Left cardiac atrium (tissue), 4 donors: ENCODE measurements around the gene KIAA1328. TPM values are rescaled to one million over a fixed set of nuclear protein-coding genes. Genes with fewer than 3 reads are reported as not detected.
A peak's percentile ranks its signal among the peaks of the same experiment; 100 is the strongest.

Source experiments
- ATAC-seq, 2 donors: fragments of 200-7000 bp; cut with Tn5 transposase; one replicate each; pipeline ENCODE4 v1.9.1; 2020; ENCODE audit warnings: mild to moderate bottlenecking in 2 of 2, moderate library complexity in 2 of 2
- DNase-seq: peaks from one replicate; pipeline ENCODE4 v3.0.0-alpha.2; 2020
- intact Hi-C, 2 donors: fragments of 100-400 bp; cut with DNase I; formaldehyde crosslinking; loops; one replicate each; pipeline versions ENCODE4 v1.14.1 to v1.15.1; 2022 to 2023
- total RNA-seq, 2 donors: library from RNA; stranded (reverse); fragmentation: NEBNext Ultra II Directional; extraction: Animal tissue kit (Norgen Biotek cat#: 25700); gene quantifications; one replicate each; pipeline ENCODE4 v1.2.1, GENCODE V29; 2021
- donor health status: DM: no; HTN: yes; CAD: no.
- donor health status: DM: no; HTN: yes; CAD: no; lungs with severe emphysema.
- donor health status: DM: yes; HTN: yes; CAD: no.
- donor health status: Dilated cardiomyopathy.

Gene KIAA1328
- total RNA-seq, 2 donors from 2014 or later: 5.4 to 6.5 TPM

DNA sequence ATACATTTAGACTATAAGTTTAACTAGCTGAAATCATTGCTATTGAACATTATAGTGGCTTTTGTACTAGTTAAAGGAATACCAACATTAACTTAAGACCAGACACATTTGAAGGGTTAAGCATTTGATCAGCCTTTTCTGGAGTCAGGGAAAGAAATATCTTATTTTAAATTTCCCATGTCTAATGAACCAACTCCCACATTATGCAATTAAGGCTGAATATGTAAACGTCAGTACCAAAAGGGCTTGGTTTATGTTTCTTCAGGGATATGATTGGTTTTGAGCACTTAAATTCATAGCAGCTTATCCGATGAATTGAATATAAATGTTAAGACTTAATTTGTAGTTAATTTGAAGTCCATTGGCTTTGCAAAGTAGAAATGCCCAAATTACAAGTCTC lies 344.5 kb downstream of the KIAA1328 start:
- intact Hi-C loops: no loop called here
- DNase-seq (no peak), ATAC-seq (no peak)

DNA sequence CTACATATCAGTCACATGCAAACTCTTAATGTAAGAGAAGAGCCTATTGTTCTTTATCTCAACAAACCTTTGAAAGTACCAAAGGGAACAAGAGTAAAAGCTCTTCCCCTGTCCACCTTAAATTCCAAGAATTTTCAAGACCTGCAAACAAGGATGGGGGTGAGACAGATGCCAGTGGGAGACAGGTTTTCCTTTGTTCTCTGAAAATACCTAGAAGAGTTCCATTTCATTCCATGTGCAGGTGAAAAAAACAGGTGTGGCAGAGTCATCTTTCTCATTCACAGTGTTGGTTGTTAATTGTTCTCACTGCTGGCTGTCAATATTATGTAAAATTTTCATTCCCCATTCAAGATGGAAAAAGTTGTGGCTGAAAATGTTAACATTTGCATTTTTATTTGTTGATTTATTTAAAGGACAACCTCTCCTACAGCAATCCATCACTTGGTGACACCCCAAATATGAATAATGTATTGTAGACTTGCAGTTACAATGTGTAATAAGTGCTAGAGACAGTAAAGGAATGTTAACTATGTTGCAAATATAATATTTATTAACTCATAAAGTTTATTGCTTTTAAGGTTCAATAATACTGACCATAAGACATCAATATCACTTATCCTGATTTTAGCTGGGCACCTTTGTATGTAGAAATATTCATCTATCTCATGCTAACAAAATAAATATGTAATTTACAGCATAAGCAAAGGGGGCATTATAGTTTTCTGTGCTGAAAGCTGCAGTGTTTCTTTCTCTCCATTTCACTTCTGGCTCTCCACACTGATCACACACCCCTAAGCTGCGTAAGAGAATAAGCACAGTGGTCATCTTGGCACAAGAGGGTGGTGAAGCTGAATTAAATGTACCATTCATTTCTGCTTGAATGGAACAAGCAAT lies 347.0 kb downstream of the KIAA1328 start:
- DNase-seq: no peak
- ATAC-seq: no peak
- intact Hi-C loops: no loop called here

DNA sequence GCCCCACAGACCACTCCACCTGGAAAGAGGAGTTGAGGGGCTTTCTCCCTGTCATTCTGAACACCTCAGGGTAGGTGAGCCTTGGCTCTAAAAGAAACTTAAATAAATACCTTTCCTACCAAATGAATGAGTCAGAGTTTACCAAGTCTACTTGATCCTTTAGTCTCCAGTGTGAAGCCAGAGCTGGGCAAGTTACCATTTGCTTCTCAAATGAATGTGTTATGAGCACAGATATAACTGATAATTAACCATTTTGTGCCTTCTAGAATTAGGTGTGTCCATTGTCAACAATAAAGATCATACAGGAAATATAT lies 347.7 kb downstream of the KIAA1328 start:
- DNase-seq: no peak
- intact Hi-C loops: no loop called here
- no peak for ATAC-seq

DNA sequence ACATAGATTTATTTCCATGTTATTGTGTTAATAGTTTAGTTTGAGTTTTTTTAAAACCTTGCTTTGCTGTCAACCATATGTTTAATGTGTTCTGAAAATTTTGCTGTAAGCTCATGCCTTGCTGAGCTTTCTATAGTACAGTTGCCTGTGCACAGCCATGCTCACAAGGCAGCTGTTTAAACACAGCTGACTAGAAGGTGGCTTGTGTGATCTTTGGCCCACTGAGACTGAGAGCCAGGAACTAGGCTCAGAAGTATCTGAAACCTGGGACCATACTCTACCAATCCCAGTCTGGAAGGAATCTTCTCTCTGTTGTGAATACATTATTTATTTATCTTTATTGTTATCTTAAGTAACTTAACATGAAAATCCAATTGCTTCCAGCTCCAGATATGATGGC lies 350.5 kb downstream of the KIAA1328 start:
- intact Hi-C loops: no loop called here
- ATAC-seq: no peak
- DNase-seq: no peak

DNA sequence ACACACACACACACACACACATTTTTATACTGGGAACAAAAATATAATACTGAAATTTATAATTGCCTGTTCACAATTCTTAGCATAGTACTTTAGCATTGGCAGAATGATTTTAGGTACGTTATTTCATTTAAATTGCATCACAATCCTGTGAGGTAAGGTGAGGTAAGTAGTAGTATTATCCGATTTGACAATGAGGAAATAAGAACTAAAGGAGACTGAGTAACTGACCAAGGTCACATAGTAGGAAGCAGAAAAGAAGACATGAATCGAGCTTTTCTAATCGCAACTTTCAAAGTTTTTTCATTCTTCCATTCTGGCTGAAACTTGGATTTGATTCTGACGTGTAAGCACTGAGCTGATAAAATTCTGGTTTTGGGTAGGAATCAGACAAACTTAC lies 351.2 kb downstream of the KIAA1328 start:
- intact Hi-C loops: no loop called here
- no peak for ATAC-seq

DNA sequence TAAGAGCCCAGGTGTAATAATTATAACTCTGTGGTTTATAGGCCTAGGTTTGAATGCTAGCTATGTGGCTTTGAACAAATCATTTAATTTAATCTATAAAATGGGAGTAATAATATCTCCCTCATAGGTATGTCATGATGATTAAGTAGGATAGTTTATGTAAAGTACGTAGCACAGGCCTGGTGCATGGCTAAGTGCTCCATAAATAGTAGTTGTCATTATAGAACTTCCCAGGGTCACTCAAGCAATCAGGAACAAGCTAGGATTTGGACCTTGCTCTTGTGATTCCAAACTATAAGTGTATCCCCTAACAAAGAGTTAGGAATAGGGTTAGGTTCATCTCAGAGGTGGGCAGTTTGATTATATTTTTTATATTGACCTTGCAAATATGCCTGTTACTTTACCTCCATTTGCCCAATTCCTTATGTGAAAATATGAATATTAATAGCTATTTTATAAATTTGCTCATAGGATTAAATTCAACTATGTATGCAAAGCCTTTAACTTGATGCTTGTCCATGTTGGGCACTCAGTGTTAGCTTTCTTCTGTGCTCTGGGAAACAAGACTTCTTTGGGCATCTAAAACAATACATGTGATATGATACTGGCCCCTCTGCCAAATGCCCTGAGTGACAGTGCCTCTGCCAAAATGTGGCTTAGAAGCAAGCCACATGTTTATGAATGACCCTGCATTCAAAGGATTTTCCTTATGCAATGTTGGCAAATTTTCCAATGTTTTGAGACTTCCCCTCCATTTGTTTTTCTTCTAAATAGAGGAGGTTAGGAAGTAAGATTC lies 353.6 kb downstream of the KIAA1328 start:
- DNase-seq: no peak
- intact Hi-C loops: no loop called here
- no peak for ATAC-seq

More for the DNA sequence above, 351.2 kb downstream of the KIAA1328 start:
- DNase-seq: no peak

DNA sequence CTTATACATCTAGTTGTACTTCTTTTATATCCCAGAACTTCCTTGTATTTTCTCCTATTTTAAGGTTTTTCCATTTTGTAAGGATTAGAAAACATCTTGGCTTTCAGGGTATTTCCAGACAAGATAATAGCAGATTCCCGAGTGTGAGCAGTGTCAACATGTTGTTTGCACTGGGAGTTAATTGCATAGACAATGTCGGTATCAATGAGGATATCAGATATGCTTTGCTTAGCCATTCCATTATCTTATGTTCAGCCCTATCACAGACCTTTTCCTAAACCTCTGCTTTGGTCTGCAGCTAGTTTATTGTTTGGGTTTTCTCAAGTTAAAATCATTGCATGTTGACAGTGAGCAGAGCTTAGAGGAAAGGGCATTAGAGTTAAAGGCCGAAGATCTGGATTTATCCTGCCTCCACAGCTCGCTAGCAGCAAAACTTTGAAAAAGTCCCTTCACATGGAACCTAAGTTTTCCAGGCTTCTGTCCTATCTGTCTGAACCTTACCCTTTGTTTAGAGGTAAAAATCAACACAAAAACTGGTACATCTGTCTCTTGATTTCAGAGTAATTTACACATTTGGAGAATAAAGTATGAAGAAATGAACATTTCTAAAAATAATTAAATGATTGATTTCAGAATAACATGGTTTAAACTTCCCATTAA lies 355.4 kb downstream of the KIAA1328 start:
- intact Hi-C loops: no loop called here
- no peak for ATAC-seq
- DNase-seq: no peak

DNA sequence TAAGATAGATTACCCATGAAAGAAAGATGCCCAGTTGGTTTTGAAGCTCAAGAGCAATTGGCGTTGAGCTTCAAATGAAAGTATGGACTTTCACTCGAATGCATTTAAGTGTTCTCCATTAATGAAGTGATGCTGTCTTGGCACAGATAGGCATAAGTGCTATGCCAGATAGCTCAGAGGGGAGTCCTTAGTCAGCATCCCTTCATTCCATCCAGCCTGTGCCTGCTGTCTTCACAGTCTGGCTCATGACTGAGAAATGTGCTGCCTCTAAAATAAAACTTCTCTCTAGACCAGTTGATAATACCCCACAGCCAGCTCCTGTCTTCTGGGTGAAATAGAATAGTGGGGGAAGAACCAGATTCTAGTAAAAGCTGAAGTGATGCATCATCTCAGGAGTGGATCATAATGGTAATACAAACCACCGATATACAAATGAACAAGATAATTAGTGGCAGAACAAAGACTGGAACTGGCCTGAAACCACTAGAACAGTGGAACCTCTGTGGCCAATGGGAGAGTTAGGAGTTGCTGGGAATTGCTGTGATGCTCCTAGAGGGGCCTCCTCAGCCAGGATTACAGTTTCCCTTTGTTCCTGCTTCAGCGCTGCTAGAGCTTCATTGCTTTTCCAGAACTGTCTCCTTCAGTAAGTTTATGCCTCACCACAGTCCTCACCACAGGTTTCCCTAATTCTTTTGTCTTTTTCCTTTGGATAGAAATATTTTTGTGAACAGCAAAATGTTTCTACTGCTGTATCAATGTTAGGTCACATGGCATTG lies 359.3 kb downstream of the KIAA1328 start:
- ATAC-seq: no peak
- no peak for DNase-seq
- intact Hi-C loops: no loop called here

DNA sequence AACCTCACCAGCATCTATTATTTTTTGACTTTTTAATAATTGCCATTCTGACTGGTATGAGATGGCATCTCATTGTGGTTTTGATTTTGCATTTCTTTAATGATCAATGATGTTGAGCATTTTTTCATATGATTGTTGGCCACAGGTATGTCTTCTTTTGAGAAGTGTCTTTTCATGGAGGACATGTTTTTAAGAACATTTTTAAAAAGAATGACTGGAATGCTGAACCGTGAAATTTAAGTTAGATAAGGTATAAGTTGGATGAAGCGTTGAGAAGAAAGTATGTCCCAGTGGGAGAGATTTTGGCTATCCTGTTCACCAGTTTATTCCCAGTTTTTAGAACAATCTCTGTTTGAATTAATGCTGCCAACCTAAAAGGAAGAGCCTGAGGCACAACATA lies 370.8 kb downstream of the KIAA1328 start:
- intact Hi-C loops: no loop called here
- ATAC-seq: no peak
- DNase-seq: no peak

DNA sequence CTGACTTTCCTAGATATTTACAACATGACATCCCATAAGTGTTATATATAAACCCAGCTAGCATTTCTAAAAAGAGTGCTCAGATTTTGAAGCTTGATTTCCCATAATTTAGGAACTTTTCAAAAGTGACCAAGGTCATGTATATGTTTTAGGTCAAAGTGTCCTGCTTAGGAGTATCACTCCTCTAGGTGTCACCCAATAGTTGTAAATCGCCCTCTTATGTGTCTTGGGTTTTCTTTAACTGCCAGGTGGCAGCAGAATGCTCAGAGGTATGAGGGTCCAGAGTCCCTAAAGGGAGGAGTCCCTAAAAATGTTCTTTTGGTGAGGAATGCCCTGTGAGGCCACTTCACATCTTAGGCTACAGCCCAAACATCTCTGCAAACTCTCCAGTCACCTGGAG lies 378.4 kb downstream of the KIAA1328 start:
- DNase-seq: no peak
- no peak for ATAC-seq
- intact Hi-C loops: no loop called here

DNA sequence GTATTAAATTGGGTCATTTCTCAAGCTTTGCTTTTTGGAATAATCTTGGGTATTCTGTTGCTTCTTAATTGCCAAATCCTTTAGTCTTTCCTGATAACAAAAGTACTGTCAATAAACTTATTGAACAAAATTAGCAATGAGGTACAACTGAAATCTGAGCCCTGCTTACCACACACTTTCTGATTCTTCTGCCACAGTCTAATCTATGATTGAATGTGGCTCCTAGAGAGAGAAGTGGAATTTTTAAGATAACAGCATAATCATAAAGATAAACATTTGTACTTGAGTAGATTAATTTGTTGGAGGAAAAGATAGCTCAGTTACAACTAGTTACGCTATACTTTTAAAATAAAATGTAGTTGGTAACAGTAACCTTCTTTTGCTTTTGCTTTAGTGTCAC lies 381.9 kb downstream of the KIAA1328 start:
- ATAC-seq: no peak
- DNase-seq: no peak
- intact Hi-C loops: no loop called here

DNA sequence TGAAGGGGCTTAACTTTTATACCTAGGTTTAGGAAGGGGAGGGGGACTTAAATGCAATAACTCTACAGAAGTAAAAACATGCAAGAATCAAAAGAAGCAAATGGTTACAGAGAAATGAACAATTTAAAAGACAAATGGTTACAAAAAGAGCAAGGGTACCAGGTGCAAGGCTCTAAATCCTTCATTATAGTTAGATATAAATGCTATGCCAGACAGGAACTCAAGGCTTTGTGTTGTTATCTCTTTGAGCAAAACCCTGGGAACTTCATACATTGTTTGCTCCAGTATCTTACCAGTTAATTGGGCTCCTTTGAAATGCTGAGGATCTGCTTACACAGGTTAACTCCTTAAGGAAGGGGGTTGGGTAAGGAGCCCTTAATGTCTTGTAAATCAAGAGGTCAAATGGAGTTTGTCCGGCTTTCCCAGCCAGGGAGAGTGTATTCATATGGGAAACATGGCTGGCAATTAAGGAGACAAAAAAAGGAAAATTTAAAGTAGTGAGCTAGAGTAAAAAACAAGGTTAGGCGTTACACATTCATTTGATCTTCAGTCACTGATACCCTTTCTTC lies 389.2 kb downstream of the KIAA1328 start:
- ATAC-seq: no peak
- intact Hi-C loops: no loop called here

DNA sequence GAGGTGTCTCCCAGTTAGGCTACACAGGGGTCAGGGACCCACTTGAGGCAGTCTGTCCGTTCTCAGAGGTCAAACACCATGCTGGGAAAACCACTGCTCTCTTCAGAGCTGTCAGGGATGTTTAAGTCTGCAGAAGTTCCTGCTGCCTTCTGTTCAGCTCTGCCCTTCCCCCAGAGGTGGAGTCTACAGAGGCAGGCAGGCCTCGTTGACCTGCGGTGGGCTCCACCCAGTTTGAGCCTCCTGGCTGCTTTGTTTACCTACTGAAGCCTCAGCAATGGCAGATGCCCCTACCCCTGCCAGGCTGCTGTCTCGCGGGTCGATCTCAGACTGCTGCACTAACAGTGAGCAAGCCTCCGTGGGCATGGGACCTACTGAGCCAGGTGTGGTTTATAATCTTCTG lies 390.3 kb downstream of the KIAA1328 start:
- ATAC-seq: no peak
- intact Hi-C loops: no loop called here
- no peak for DNase-seq

More for the DNA sequence above, 389.2 kb downstream of the KIAA1328 start:
- DNase-seq: no peak

DNA sequence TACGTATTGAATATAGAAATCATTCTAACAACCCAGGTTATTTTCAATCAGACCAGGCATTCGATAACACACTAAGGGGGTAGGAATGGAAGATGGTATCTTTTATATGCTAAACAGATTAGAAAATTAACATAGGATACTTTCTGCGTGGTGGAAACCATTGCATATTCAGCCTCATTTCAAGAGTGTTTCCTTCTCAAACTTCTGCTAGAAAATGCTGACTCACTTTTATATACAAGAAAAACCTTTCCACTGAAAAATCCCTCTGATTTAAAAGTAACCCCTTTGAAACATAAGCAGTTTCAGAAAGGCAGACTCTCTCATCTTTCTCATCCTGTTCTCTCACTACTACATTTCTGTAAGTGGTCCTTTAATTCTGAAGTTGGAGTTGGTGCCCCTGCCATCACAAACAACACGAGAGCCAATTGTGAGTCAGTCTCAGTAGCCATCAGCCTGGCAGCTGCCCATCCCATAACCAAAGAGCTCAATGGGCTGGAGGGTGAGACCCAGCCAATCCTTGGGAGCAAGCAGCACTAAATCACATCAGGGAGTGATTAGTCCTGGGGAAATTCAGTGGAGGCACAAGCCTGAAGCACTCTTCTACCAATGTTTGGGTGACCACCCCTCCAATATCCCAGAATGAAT lies 393.5 kb downstream of the KIAA1328 start:
- no peak for ATAC-seq
- intact Hi-C loops: no loop called here
- no peak for DNase-seq

DNA sequence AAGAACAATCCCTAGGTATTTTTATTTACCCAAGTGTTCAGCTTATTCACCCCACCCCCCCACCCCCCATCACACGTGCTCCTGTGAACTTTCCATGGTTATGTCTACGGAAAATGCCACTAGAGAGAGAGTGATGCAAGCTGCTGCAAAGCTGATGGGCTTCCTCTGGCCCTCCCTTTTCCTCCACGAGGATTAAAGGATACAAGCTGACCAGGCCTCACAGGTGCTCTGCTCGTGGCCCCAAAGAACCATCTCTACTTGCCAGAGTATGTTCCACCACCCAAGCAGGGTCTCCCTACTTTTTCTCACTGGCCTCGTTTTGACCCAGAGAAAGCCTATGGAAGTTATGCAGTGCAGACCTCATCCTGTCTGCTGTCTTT lies 394.1 kb downstream of the KIAA1328 start:
- ATAC-seq: no peak
- intact Hi-C loops: no loop called here
- no peak for DNase-seq

DNA sequence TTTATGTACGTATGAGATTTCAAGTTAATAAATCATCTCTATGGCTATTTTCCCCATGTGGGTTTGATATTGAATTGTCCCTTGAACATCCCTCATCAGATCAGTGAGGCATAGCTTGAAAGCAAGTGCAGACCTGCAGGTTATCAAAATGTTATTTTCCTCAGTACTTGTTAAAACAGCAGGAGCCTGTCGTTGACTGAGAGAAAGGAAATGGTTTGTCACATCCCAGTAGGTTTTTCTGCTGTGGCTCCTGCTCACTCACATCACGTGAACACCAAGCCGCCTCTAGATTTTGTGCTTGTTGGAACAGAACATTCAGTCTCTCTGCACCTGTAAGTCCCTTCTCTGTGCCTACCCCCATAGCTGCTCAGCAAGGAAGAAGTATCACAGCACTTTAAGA lies 396.4 kb downstream of the KIAA1328 start:
- DNase-seq (no peak), ATAC-seq (no peak)
- intact Hi-C loops: no loop called here

DNA sequence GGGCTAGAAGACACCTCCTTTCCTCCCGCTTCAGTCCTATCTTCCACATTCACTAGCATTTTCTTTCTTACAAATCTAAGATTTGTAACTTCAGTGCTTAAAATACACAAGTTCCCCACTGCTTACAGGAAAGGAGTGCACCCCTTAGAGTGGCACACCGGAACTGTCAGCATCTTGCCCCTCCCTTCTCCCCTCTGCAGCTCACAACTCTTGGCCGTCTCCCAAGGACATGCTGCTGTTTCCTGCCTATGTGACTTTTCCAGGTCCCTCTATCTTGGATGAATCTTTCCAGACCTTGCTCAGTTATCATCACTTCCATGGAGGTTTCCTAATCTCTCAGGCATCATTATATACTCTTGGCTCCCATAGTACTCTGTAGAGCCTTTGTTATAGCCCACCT lies 401.8 kb downstream of the KIAA1328 start:
- peak in 1 of 2 donors; percentile 39 for ATAC-seq
- intact Hi-C loops: no loop called here
- DNase-seq: no peak

DNA sequence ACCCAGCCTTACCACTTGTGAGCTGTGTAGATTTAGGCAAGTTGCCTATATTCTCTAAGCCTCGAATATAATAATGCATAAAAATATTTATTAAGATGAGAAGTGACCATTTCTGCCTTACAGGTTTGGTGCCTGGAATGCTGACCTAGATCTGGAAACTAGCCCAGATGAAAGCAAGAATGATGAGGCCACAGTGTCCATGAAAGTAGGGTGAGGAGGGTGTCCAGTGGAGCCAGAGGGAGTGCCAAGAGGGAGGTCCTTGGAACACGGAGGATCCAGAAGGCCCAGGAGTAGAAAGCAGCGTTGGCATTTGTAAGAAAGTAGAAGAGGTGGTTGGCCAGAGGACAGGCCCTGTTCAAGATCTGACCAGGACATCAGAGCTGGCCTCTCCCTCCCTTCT lies 402.3 kb downstream of the KIAA1328 start:
- ATAC-seq (no peak), DNase-seq (no peak)
- intact Hi-C loops: no loop called here

DNA sequence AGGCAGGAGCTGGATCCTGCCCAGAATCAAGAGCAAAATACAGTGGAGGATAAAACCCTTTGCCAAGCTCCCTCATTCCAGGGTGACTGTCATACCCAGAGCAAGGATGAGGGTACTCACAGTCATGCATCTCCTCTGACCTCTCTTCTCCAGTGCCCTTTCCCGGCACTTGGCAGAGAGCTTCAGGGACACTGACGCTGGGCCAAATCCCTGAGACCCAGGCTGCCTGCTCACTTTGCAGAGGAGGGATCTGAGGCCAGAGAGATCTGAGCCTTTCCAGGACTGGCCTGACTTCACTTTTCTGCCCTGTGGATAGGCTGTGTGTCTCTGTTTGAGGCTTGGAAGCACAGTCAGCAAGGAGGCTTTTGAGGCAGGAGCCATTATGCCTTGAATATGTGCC lies 406.7 kb downstream of the KIAA1328 start:
- peak in 1 of 2 donors; percentile 80 for ATAC-seq
- intact Hi-C loops: no loop called here
- DNase-seq: no peak
